Measurements from ENCODE around the gene HDAC2.
"Not testable (repeated sequence)": the region's sequence is repeated elsewhere in the genome, so short reads cannot be mapped to it uniquely, and the experiment has no call there.

Gene HDAC2

DNA sequence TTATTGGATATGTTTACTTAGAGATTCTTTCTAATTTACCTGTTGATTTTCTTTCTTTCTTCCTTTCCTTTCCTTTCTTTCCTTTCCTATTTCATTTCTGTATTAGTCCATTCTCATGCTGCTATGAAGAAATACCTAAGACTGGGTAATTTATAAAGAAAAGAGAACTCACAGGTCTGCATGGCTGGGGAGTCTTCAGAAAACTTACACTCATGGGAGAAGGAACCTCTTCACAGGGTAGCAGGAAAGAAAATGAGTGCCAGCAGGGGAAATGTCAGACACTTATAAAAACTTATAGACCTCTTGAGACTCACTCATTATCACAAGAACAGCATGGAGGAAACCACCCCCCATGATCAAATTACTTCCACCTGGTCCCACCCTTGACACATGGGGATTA, 40.8 kb downstream of the HDAC2 start:
- TF ChIP-seq CTCF (IDR thresholded peaks at IDR 0.05): no peak
- H3K4me3 ChIP-seq: no peak overlapping the region
- DNase-seq (ENCODE audit: low spot score): no peak
- no peak overlapping the region for H3K27ac ChIP-seq

GRCh38 chr6:113927001-113927400, 43.9 kb downstream of the HDAC2 start:
- H3K27ac ChIP-seq: no peak overlapping the region
- H3K4me3 ChIP-seq: no peak overlapping the region
- TF ChIP-seq CTCF (IDR thresholded peaks at IDR 0.05): no peak
- no peak for DNase-seq (ENCODE audit: low spot score)

- no peak for DNase-seq (ENCODE audit: low spot score)
- no peak for TF ChIP-seq CTCF (IDR thresholded peaks at IDR 0.05)
- no peak overlapping the region for H3K27ac ChIP-seq
- H3K4me3 ChIP-seq: no peak overlapping the region
These were observed 45.6 kb downstream of the HDAC2 start for GRCh38 chr6:113925378-113925777.

DNA sequence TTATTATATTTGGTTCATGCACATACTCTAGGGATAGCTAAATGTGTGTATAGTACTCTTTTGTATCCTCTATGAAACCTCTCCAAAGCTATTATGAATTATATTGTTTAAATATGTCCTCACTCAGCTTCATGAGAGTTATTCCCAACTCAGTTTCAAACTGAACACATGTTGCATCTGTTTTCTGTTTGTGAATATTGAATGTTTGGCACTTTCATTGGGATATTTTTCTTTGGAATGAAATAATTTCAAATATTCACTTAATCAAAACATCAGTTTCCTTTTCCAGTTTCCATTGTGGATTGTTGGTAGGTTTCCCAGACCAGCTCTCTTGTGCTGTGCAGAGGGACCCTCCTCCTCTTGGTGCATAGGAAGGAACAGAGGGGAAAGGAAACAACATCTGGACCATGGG, 46.6 kb downstream of the HDAC2 start:
- Histone ChIP-seq H3K27ac (no peak overlapping the region), H3K4me3 (no peak overlapping the region)
- TF ChIP-seq CTCF (IDR thresholded peaks at IDR 0.05): no peak
- DNase-seq (ENCODE audit: low spot score): no peak

DNA sequence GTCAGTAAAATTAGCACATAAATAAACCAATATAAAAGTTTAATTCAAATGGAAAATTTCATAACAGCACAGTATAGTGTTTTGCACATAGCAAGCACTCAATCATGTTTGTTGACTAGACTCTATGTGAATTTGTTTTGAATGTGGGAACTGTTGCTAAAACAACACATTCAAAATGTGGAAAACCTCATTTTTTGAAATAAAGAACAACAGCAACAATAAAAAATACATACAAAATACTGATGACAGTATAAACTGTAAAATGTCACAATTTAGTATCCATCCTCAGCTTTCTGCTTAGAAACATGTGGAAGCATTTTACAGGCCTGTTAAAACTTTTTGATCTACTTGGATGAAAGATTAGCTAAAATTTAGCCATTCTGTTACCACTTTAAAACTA, 47.4 kb downstream of the HDAC2 start:
- DNase-seq (ENCODE audit: low spot score): no peak
- no peak for TF ChIP-seq CTCF (IDR thresholded peaks at IDR 0.05)
- Histone ChIP-seq H3K27ac (no peak overlapping the region), H3K4me3 (no peak overlapping the region)

DNA sequence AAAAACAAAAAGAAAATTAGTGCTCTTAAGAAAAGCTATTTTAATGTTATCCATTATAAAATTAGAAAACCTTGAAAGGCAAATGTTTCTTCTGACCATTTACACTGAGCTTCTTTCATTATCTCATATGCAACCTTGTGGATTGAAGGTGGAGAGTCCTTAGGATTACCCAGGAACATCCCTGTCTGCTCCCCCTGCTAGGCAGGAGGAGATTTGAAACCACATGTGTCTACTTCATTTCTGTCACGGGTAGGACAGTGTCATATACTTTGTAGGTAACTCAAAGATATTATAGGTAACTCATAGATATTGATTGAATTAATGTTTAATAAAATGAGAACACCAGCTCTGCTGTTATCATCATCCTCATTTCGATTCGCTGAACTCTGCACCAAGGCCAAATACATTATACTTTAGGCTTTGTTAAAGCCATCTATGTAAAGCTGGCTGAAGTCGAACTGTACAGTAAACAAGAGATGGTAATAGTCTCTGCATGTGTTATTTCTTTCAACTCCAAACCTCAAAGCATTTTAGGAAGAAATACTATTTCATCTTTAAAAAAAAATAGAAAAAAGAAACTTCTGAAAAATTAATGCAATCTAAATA, 49.5 kb downstream of the HDAC2 start:
- TF ChIP-seq CTCF (IDR thresholded peaks at IDR 0.05): no peak
- no peak overlapping the region for H3K27ac ChIP-seq

GRCh38 chr6:113920663-113921267, 50.2 kb downstream of the HDAC2 start:
- TF ChIP-seq CTCF (IDR thresholded peaks at IDR 0.05): no peak
- H3K27ac ChIP-seq: no peak overlapping the region
- H3K4me3 ChIP-seq: no peak overlapping the region
- DNase-seq (ENCODE audit: low spot score): no peak

More for the DNA sequence above, 49.5 kb downstream of the HDAC2 start:
- H3K4me3 ChIP-seq: no peak overlapping the region
- DNase-seq (ENCODE audit: low spot score): no peak

DNA sequence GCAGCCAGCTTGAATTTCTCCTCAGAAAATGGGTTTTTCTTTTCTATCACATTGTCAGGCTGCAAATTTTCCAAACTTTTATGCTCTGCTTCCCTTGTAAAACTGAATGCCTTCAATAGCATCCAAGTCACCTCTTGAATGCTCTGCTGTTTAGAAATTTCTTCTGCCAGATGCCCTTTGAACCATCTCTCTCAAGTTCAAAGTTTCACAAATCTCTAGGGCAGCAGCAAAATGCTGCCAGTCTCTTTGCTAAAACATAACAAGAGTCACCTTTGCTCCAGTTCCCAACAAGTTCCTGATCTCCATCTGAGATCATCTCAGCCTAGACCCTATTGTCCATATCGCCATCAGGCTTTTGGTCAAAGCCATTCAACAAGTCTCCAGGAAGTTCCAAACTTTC, 60.7 kb downstream of the HDAC2 start:
- DNase-seq (ENCODE audit: low spot score); H3K4me3 ChIP-seq; H3K27ac ChIP-seq: not testable (repeated sequence)

Data from coronary artery (tissue), 2 donors.